ENCODE measurements around the gene ZBTB12.

DNA sequence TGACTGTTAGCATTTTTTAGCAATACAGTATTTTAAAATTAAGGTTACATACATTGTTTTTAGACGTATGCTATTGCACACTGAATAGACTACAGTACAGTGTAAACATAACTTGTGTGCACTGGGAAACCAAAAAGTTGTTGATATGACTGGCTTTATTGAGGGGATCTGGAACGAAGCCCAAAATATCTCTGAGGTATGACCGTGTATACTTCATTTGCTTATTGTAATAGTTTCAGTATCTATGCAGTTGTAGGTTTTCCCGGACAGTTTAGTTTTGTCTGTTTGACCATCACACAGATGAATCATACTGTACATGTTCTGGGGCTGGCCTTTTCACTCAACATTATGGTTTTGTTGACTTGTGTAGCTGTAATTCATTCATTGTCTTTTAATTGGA lies 6.9 kb upstream of the ZBTB12 start:
- no peak for TF ChIP-seq GATA3 (IDR thresholded peaks at IDR 0.05; ENCODE audit: low read depth, low read length)
- no peak for TF ChIP-seq GATA2 (IDR thresholded peaks at IDR 0.05; ENCODE audit: low read depth, low read length)
